Ovary (tissue), 9 donors: ENCODE measurements around the gene TMEM139. TPM values are rescaled to one million over a fixed set of nuclear protein-coding genes. Genes with fewer than 3 reads are reported as not detected.

Experiments
- DNase-seq, 5 donors: peaks; one replicate each; pipeline ENCODE4 v3.0.0-alpha.2; 2019 to 2020
- H3K27ac ChIP-seq, 2 donors: fragments of 200-600 bp; one replicate each; pipeline versions ENCODE4 v1.5.1 to v1.8.0; 2019 to 2022
- H3K27me3 ChIP-seq: fragments of 200-600 bp; one replicate; pipeline ENCODE4 v1.8.0; 2022
- H3K36me3 ChIP-seq: fragments of 200-600 bp; sonication (generic); one replicate; pipeline ENCODE4 v1.5.1; 2019
- H3K4me1 ChIP-seq: one replicate; pipeline ENCODE4 v1.8.1; 2013; ENCODE audit warnings: mild to moderate bottlenecking, moderate library complexity; ENCODE audit not compliant: insufficient read depth
- H3K4me3 ChIP-seq: fragments of 200-600 bp; sonication (generic); one replicate; pipeline ENCODE4 v1.5.1; 2017
- H3K9me3 ChIP-seq, 2 donors: fragments of 200-600 bp in 1 of 2; sonication (generic) in 1 of 2; one replicate each; pipeline versions ENCODE4 v1.5.1 to v1.8.1; 2013 to 2019; ENCODE audit warnings: mild to moderate bottlenecking in 1 of 2, moderate library complexity in 1 of 2
- EP300 ChIP-seq: sonication (generic); formaldehyde crosslinking; IDR thresholded peaks from one replicate; pipeline ENCODE4 v1.6.1; 2017; ENCODE audit warnings: antibody characterized with exemption
- POLR2A ChIP-seq: fragments of 450-650 bp; IDR thresholded peaks from one replicate; pipeline ENCODE4 v1.6.1; 2017; ENCODE audit warnings: antibody characterized with exemption, mild to moderate bottlenecking, moderate library complexity
- WGBS, 3 donors: extraction: QIAGEN DNeasy Blood & Tissue Kit in 1 of 3; methylation state at CpG; one replicate each; pipeline versions ENCODE4 v1.1.5 to v1.1.7; 2013 to 2017; 5-methylcytosine and 5-hydroxymethylcytosine counted together
- intact Hi-C, 4 donors: fragments of 100-400 bp; cut with DNase I; formaldehyde crosslinking; loops; one replicate each; pipeline versions ENCODE4 v1.11.0 to v1.15.1; 2022 to 2023
- polyA plus RNA-seq, 2 donors: library from polyadenylated mRNA; stranded (reverse); fragments of 200-250 nt in 1 of 2; fragments of 350-450 nt in 1 of 2; fragmentation: Illumina TruSeq in 1 of 2; extraction: RNeasy Lipid Tissue Mini Kit (QIAGEN cat#74804) in 1 of 2; gene quantifications; one replicate each; pipeline ENCODE4 v1.2.3, GENCODE V29; 2013 to 2014
- total RNA-seq, 7 donors: library from RNA; depleted of rRNA in 2 of 7; stranded (reverse); fragments of >200 nt in 2 of 7; fragmentation: NEBNext Ultra II Directional in 3 of 7; extraction: Animal tissue kit (Norgen Biotek cat#: 25700) in 3 of 7; gene quantifications; one replicate each; pipeline versions ENCODE4 v1.1.0 to v1.2.4, GENCODE V29; 2016 to 2023
- TF ChIP-seq, protein P1 (sequence below), 3 donors: fragments of 450-650 bp in 2 of 3; fragments of 200-600 bp in 1 of 3; IDR thresholded peaks; one replicate each; pipeline versions ENCODE4 v1.5.1 to v1.8.0; 2016 to 2022; ENCODE audit warnings: antibody characterized with exemption in 3 of 3, mild to moderate bottlenecking in 1 of 3
- donor health status: DM: no; HTN: no; CAD: no; lungs with moderate emphysema.
- donor health status: DM: no; HTN: no; CAD: no.
- donor health status: Bipolar disorder and iron deficiency.
- donor health status: DM: yes; HTN: yes; CAD: no.
- donor health status: DM: no; HTN: no; CAD: no.
- donor health status: DM: yes; HTN: yes; CAD: no.

Gene TMEM139
- total and polyA plus RNA-seq, 9 donors: 0.35 to 10.8 (median 0.61) TPM

DNA sequence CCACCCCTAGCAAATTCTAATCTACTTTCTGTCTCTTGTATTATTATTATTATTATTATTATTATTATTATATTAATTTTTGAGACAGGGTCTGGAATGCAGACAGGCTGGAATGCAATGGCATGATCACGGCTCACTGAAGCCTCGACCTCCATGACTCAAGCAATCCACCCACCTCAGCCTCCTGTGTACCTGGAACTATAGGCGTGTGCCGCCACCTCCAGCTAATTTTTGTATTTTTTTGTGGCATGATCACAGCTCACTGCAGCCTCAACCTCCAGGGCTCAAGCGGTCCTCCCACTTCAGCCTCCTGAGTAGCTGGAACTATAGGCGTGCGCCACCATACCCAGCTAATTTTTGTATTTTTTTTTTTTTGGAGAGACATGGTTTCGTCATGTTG lies 2.6 kb upstream of the TMEM139 start:
- Histone ChIP-seq H3K27ac (no peak overlapping the region), H3K36me3 (no peaks in the 10 kb centered on the region), H3K4me1 (peaks cover 3% of the 10 kb centered on the region), H3K4me3 (no peak overlapping the region), H3K27me3 (no peaks in the 10 kb centered on the region), H3K9me3 (no peaks in the 10 kb centered on the region)
- no peak for DNase-seq
- 95 to 97% (median 97%) methylated on average over 8 of the region's 8 CpGs for WGBS, 3 donors
- intact Hi-C loops: no loop called here
- TF ChIP-seq, protein P1, sequence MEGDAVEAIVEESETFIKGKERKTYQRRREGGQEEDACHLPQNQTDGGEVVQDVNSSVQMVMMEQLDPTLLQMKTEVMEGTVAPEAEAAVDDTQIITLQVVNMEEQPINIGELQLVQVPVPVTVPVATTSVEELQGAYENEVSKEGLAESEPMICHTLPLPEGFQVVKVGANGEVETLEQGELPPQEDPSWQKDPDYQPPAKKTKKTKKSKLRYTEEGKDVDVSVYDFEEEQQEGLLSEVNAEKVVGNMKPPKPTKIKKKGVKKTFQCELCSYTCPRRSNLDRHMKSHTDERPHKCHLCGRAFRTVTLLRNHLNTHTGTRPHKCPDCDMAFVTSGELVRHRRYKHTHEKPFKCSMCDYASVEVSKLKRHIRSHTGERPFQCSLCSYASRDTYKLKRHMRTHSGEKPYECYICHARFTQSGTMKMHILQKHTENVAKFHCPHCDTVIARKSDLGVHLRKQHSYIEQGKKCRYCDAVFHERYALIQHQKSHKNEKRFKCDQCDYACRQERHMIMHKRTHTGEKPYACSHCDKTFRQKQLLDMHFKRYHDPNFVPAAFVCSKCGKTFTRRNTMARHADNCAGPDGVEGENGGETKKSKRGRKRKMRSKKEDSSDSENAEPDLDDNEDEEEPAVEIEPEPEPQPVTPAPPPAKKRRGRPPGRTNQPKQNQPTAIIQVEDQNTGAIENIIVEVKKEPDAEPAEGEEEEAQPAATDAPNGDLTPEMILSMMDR (IDR thresholded peaks at IDR 0.05): no peak
- TF ChIP-seq POLR2A: no peak
- TF ChIP-seq EP300: no peak

DNA sequence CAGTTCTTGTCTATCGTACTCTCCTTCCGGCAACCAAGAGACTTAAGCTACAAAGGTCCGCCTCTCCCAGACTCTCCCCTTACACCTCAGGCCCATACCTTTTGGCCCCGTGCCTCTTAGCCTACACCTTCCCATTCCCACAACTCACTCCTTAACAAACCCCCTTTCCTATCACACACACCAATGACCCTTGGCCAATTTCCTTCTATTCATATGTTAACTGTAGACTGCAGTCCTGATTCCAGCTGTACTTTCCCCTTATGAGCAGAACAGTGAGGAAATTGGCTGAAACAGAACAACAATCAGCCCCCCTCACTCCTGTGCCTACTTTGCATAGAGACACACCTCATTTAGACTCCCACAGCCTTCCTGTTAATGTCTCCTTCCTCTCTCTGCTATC lies 1.4 kb upstream of the TMEM139 start:
- no peak overlapping the region for H3K4me3 ChIP-seq
- H3K27me3 ChIP-seq: no peaks in the 10 kb centered on the region
- no peak for DNase-seq
- no peak for TF ChIP-seq POLR2A
- TF ChIP-seq, protein P1 (IDR thresholded peaks at IDR 0.05): no peak
- no peak for TF ChIP-seq EP300
- intact Hi-C loops: no loop called here
- H3K9me3 ChIP-seq: no peaks in the 10 kb centered on the region
- peaks cover 3% of the 10 kb centered on the region for H3K4me1 ChIP-seq
- WGBS, 3 donors: 85 to 88% (median 86%) methylated on average over 4 of the region's 4 CpGs
- H3K27ac ChIP-seq: no peak overlapping the region
- H3K36me3 ChIP-seq: no peaks in the 10 kb centered on the region

DNA sequence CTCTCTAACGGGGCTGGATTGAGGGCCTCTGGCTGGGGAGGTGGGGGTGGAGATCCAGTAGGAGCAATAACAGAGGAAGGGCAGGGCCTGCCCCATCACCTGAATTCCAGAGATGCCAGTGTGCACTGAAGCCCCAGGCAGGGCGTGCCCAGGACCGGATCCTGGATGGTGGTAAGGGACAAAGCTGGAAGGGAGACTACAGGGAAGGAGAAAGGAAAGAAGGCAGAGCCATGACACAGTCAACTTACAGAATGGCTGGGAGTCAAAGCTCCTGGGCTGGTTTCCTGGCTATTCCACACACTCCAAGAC lies 666 bp downstream of the TMEM139 start:
- no peaks in the 10 kb centered on the region for H3K27me3 ChIP-seq
- no peaks in the 10 kb centered on the region for H3K9me3 ChIP-seq
- intact Hi-C loops: no loop called here
- 68 to 71% (median 70%) methylated on average over 3 of the region's 3 CpGs for WGBS, 3 donors
- H3K4me3 ChIP-seq: no peak overlapping the region
- no peaks in the 10 kb centered on the region for H3K4me1 ChIP-seq
- no peak for TF ChIP-seq POLR2A
- TF ChIP-seq, protein P1 (IDR thresholded peaks at IDR 0.05): no peak
- TF ChIP-seq EP300: no peak
- H3K36me3 ChIP-seq: no peaks in the 10 kb centered on the region
- no peak overlapping the region for H3K27ac ChIP-seq
- no peak for DNase-seq

DNA sequence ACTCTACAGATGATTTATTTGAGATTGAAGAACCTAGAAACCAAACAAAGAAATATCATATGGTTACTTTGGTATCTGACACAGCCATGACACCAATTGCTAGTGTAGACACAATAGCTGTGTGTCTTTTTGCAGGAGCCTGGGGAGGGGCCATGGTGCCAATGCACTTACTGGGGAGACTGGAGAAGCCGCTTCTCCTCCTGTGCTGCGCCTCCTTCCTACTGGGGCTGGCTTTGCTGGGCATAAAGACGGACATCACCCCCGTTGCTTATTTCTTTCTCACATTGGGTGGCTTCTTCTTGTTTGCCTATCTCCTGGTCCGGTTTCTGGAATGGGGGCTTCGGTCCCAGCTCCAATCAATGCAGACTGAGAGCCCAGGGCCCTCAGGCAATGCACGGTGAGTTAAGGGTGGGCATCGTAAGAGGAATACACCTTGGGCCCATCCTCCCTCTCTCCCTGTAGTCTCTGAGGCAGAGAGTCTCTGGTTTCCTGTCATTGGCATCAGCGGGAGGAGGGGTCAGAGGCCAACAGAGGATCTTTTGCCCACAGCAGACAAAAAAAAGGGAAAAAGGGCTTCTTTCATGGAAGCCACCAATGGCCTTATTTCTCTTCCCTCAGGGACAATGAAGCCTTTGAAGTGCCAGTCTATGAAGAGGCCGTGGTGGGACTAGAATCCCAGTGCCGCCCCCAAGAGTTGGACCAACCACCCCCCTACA lies 1.2 kb downstream of the TMEM139 start:
- Histone ChIP-seq H3K36me3 (no peaks in the 10 kb centered on the region), H3K4me3 (no peak overlapping the region), H3K9me3 (no peaks in the 10 kb centered on the region), H3K27me3 (no peaks in the 10 kb centered on the region), H3K27ac (no peak overlapping the region), H3K4me1 (peaks cover 2% of the 10 kb centered on the region)
- intact Hi-C loops: no loop called here
- TF ChIP-seq EP300 (no peak), POLR2A (no peak)
- TF ChIP-seq, protein P1 (IDR thresholded peaks at IDR 0.05): no peak
- WGBS, 3 donors: 91 to 96% (median 95%) methylated on average over 11 of the region's 11 CpGs
- DNase-seq: no peak
